Measurements from ENCODE around the gene GMDS. TPM values are rescaled to one million over a fixed set of nuclear protein-coding genes. Genes with fewer than 3 reads are reported as not detected.

Gene GMDS
- total RNA-seq, 4 donors from 2014 or later: 8.7 to 23.1 (median 18.4) TPM

DNA sequence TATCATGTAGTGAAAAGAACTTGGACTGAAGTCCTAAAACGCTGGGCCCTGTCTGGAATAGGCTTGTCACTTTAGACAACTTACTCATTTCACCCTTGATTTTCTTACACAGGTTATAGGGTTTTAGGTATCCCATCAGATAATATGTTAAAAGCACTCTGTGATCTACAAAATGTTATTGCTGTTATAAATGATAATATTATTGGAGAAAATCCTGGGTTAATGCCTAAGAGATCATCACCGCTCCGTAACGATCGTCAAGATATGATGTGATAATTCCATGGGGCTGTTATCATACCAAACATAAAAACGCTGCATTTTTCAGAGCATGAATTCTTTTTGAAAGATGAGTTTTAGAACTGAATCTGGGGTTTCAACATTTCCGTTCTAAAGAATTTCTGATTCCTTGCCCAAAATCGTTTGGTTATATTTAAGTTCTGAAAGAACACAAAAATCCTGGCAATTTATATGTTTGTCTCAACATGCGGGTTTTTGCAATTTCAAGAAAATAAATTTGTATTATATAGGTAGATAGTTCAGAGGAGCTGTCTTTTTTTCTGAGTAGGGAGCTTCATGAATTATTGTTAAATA, 480.9 kb downstream of the GMDS start:
- WGBS, 2 donors: 81 to 86% methylated on average over 9 of the region's 9 CpGs
- intact Hi-C loops (cut with DNase I; ENCODE audit: low total_unique reads): no loop called here
- no peak overlapping the region for H3K4me3 ChIP-seq (ENCODE audit: low read depth, poor library complexity, severe bottlenecking)
- no peak for DNase-seq (ENCODE audit: low spot score in 2 of 2)
- TF ChIP-seq, protein P1, sequence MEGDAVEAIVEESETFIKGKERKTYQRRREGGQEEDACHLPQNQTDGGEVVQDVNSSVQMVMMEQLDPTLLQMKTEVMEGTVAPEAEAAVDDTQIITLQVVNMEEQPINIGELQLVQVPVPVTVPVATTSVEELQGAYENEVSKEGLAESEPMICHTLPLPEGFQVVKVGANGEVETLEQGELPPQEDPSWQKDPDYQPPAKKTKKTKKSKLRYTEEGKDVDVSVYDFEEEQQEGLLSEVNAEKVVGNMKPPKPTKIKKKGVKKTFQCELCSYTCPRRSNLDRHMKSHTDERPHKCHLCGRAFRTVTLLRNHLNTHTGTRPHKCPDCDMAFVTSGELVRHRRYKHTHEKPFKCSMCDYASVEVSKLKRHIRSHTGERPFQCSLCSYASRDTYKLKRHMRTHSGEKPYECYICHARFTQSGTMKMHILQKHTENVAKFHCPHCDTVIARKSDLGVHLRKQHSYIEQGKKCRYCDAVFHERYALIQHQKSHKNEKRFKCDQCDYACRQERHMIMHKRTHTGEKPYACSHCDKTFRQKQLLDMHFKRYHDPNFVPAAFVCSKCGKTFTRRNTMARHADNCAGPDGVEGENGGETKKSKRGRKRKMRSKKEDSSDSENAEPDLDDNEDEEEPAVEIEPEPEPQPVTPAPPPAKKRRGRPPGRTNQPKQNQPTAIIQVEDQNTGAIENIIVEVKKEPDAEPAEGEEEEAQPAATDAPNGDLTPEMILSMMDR (IDR thresholded peaks at IDR 0.05): no peak
- TF ChIP-seq POLR2A (IDR thresholded peaks at IDR 0.05): no peak

DNA sequence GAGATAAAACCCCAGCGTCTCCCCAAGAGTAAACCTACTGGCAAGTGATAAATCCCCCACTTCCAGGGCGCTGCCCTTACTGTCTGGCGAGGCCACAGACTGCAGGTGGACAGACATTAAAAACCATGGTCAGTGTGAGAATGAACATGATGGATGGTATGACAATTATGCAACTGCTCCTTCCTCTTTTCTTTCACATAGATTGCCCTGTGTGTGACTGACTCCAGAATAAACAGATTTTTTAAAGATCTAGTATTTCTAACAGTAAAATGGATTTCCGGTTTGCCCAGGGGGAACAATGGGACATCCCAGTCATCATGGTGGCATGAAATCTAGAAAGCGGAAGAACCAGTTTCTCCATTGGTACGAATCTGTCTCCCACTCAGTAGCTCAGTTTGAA, 482.0 kb downstream of the GMDS start:
- intact Hi-C loops (cut with DNase I; ENCODE audit: low total_unique reads): no loop called here
- no peak for TF ChIP-seq POLR2A (IDR thresholded peaks at IDR 0.05)
- TF ChIP-seq, protein P1 (IDR thresholded peaks at IDR 0.05): no peak
- 81 to 93% methylated on average over 6 of the region's 6 CpGs for WGBS, 2 donors
- no peak overlapping the region for H3K4me3 ChIP-seq (ENCODE audit: low read depth, poor library complexity, severe bottlenecking)
- DNase-seq (ENCODE audit: low spot score in 2 of 2): no peak

DNA sequence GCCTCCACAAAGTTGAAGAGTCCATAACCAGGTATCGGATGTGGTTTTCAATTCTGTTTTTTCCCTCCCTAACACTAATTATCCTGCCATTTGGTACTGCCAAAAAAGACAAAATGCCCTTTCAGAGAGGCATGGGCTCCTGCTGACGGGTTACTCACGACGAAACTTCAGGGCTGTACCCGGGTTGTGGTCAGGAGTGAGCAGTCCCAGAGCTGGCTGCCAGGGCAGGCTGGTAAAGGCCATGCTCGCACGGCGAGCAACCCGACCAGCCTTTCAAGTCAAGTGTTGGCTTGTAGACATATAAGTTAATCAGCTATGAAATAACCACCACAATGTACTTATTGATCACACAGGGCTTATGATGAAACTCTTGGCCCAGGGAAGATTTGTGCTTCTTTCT, 483.2 kb downstream of the GMDS start:
- intact Hi-C loops (cut with DNase I; ENCODE audit: low total_unique reads): no loop called here
- 75 to 81% methylated on average over 9 of the region's 9 CpGs for WGBS, 2 donors
- TF ChIP-seq, protein P1 (IDR thresholded peaks at IDR 0.05): no peak
- no peak overlapping the region for H3K4me3 ChIP-seq (ENCODE audit: low read depth, poor library complexity, severe bottlenecking)
- no peak for DNase-seq (ENCODE audit: low spot score in 2 of 2)

DNA sequence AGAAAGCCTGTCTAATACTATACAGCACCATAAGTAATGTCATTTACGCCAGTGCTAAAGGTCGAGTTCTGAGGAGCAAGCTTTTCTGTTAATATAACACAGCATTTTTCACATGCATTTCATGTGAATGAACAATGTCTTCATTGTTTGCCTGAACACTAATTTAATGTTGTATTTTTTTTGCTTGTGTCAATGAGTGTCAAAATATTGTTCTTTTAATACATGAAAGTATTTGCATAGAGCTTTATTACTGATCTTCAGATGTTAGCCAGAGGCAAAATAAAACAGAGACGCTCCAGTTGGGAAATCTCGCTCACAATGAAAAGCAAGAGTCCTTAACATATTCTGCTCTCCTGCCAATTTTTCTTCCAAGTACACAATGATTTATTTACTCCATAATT, 483.9 kb downstream of the GMDS start:
- no peak overlapping the region for H3K4me3 ChIP-seq (ENCODE audit: low read depth, poor library complexity, severe bottlenecking)
- 58 to 61% methylated on average over 4 of the region's 4 CpGs for WGBS, 2 donors
- no peak for TF ChIP-seq POLR2A (IDR thresholded peaks at IDR 0.05)
- TF ChIP-seq, protein P1 (IDR thresholded peaks at IDR 0.05): no peak
- intact Hi-C loops (cut with DNase I; ENCODE audit: low total_unique reads): no loop called here
- no peak for DNase-seq (ENCODE audit: low spot score in 2 of 2)

DNA sequence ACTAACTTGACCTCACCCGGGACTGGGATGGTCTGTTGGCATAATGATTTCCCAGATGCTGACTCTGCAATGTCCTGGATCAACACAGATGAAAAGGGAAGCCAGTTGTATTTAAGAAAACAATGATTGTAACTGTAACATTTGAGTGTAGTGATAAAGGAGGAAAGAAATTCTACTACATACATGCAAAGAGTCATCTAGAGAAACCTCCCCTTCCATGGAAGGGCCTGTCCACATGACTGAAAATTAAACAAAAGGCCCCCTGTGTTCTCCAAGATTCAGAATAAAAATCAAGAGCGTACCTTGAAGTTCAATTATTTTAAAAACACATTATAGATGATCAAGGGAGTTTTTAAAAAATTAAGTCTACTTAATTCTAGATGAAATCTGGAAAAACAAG, 484.5 kb downstream of the GMDS start:
- H3K4me3 ChIP-seq (ENCODE audit: low read depth, poor library complexity, severe bottlenecking): no peak overlapping the region
- DNase-seq (ENCODE audit: low spot score in 2 of 2): no peak
- WGBS, 2 donors: 78 to 79% methylated on average over 2 of the region's 2 CpGs
- no peak for TF ChIP-seq POLR2A (IDR thresholded peaks at IDR 0.05)
- TF ChIP-seq, protein P1 (IDR thresholded peaks at IDR 0.05): no peak
- intact Hi-C loops (cut with DNase I; ENCODE audit: low total_unique reads): no loop called here

DNA sequence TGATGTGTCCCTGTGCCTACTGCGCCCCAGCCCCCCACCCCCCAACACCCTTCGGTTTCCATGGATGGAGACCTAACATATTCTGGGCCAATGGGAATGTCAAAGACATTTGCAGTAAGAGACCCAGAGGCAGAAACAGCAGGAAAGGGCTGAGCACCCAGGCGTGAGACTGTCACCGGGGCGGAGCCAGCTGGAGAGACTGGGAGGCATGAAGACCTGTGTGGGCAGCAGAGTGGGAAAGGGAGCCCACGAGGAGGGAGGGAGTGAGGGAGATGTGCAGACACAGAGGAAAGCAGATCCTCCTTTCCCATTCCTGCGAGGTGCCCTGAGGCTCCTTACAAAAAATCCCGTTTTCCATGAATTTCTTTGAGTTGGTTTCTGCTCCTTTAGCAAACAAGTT, 485.5 kb downstream of the GMDS start:
- WGBS, 2 donors: 89 to 92% methylated on average over 8 of the region's 8 CpGs
- H3K4me3 ChIP-seq (ENCODE audit: low read depth, poor library complexity, severe bottlenecking): no peak overlapping the region
- TF ChIP-seq, protein P1 (IDR thresholded peaks at IDR 0.05): no peak
- TF ChIP-seq POLR2A (IDR thresholded peaks at IDR 0.05): no peak
- DNase-seq (ENCODE audit: low spot score in 2 of 2): no peak
- intact Hi-C loops (cut with DNase I; ENCODE audit: low total_unique reads): no loop called here
